Activated CD4-positive, alpha-beta T cell treated with anti-CD3 and anti-CD28 coated beads for 24 hours (primary cell): ENCODE data around the gene CHURC1.

Source experiments
- DNase-seq, 2 donors: peaks; one replicate each; pipeline ENCODE4 v3.0.0-alpha.2; 2020; ENCODE audit warnings: low read depth in 2 of 2

The CHURC1 gene

GRCh38 chr14:64938972-64939816 is 24.9 kb downstream of the CHURC1 start:
- no peak for DNase-seq

GRCh38 chr14:64939817-64940190 is 25.5 kb downstream of the CHURC1 start:
- no peak for DNase-seq

GRCh38 chr14:64940336-64940910 is 26.2 kb downstream of the CHURC1 start:
- no peak for DNase-seq

- DNase-seq, result no peak
Observed at GRCh38 chr14:64942531-64943111, 28.4 kb downstream of the CHURC1 start, which contains the start of gene GPX2. Gene GPX2 (minus strand): TSS chr14:64942745. CDS start chr14:64942726, 19 bp downstream.

- DNase-seq, result no peak
Observed at GRCh38 chr14:64943556-64943955, 29.3 kb downstream of the CHURC1 start.

GRCh38 chr14:64944041-64944440 is 29.8 kb downstream of the CHURC1 start:
- no peak for DNase-seq

- DNase-seq, result no peak
Observed at GRCh38 chr14:64944861-64945260, 30.6 kb downstream of the CHURC1 start.

GRCh38 chr14:64945431-64946178 is 31.4 kb downstream of the CHURC1 start:
- DNase-seq, result no peak

- no peak for DNase-seq
Observed at GRCh38 chr14:64946310-64947045, 32.2 kb downstream of the CHURC1 start.

- no peak for DNase-seq
Observed at GRCh38 chr14:64947710-64948611, 33.7 kb downstream of the CHURC1 start.

- no peak for DNase-seq
Observed at GRCh38 chr14:64948612-64949210, 34.5 kb downstream of the CHURC1 start.

- no peak for DNase-seq
Observed at GRCh38 chr14:64950889-64951288, 36.6 kb downstream of the CHURC1 start.

- DNase-seq, result no peak
Observed at GRCh38 chr14:64951291-64951690, 37.0 kb downstream of the CHURC1 start.

- no peak for DNase-seq
Observed at GRCh38 chr14:64951724-64952123, 37.5 kb downstream of the CHURC1 start.

- no peak for DNase-seq
Observed at GRCh38 chr14:64952598-64953309, 38.5 kb downstream of the CHURC1 start.

- no peak for DNase-seq
Observed at GRCh38 chr14:64953310-64953654, 39.0 kb downstream of the CHURC1 start.

GRCh38 chr14:64953661-64954060 is 39.4 kb downstream of the CHURC1 start:
- no peak for DNase-seq

- no peak for DNase-seq
Observed at GRCh38 chr14:64954491-64955240, 40.4 kb downstream of the CHURC1 start.

- no peak for DNase-seq
Observed at GRCh38 chr14:64955297-64955696, 41.0 kb downstream of the CHURC1 start.
